Activated CD8-positive, alpha-beta memory T cell treated with anti-CD3 and anti-CD28 coated beads for 4 hours (primary cell): ENCODE data around the gene USP24.
A peak's percentile ranks its signal among the peaks of the same experiment; 100 is the strongest.

Experiments
- DNase-seq, 2 donors: peaks; one replicate each; pipeline ENCODE4 v3.0.0-alpha.2; 2020; ENCODE audit warnings: low read depth in 2 of 2

USP24 gene, protein sequence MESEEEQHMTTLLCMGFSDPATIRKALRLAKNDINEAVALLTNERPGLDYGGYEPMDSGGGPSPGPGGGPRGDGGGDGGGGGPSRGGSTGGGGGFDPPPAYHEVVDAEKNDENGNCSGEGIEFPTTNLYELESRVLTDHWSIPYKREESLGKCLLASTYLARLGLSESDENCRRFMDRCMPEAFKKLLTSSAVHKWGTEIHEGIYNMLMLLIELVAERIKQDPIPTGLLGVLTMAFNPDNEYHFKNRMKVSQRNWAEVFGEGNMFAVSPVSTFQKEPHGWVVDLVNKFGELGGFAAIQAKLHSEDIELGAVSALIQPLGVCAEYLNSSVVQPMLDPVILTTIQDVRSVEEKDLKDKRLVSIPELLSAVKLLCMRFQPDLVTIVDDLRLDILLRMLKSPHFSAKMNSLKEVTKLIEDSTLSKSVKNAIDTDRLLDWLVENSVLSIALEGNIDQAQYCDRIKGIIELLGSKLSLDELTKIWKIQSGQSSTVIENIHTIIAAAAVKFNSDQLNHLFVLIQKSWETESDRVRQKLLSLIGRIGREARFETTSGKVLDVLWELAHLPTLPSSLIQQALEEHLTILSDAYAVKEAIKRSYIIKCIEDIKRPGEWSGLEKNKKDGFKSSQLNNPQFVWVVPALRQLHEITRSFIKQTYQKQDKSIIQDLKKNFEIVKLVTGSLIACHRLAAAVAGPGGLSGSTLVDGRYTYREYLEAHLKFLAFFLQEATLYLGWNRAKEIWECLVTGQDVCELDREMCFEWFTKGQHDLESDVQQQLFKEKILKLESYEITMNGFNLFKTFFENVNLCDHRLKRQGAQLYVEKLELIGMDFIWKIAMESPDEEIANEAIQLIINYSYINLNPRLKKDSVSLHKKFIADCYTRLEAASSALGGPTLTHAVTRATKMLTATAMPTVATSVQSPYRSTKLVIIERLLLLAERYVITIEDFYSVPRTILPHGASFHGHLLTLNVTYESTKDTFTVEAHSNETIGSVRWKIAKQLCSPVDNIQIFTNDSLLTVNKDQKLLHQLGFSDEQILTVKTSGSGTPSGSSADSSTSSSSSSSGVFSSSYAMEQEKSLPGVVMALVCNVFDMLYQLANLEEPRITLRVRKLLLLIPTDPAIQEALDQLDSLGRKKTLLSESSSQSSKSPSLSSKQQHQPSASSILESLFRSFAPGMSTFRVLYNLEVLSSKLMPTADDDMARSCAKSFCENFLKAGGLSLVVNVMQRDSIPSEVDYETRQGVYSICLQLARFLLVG (N-terminal part only)

DNA sequence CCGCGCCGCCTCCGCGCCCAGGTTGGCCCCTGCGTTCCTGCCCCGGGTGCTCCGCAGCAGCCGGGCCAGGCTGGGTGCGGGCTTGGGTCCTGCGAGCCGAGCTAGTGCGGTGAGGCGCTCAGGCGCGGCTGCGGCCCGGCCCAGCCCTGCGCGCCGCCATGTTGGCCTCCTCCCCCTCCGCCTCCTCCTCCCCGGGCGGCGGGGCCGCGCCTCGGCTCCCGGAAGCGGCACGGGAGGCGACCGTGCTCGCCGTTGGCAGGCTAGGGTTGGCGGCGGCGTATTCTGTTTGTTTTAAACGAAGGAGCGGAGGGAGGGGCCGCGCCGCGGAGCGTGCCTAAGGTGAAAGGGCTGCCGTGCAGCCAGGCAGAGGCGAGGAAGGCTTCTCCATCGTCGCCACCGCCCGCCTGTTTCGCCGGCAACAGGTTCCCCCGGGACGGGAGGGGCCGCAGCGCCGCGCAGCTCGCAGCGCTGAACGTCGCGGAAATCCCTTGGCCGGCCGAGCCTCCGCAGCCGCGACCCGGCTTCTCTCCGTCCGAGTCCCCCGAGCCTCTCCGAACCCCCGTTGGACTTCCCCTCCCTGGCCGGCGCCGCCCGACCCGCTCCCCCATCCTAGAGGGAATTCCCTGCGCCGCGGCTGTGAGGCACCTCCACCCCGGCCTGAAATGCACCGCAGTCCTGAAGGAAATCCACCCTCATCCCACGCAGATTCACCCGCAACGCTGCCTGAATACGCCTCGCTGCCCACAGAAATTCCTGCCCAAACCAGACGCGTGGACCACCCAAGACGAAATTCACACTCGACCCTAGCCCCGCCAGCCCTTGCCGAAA lies at the start of gene USP24:
Gene USP24 (minus strand): TSS at position 171 of the 828 bp plus-strand sequence. CDS start 251 bp downstream, outside the sequence.
- DNase-seq = peak; percentile 57 to 62

DNA sequence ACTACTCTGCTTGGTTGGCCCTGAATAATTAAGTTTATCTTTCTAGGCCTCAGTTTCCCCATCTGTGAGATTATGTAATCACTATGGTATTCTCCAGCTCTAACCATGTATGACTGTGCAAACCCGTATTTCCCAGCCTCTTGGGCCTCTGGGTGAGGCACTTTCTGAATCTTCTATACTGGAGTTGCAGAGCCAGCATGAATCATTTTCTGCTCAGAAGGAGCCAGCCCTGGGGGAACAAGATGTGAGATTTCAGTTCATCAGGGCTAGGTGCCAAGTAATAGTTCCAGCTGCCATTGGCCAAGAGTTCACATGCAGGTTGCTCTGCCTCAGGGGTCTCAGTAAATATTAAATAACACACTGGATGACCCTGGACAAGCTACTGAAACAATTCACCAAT lies 47.7 kb upstream of the USP24 start:
- DNase-seq = no peak

DNA sequence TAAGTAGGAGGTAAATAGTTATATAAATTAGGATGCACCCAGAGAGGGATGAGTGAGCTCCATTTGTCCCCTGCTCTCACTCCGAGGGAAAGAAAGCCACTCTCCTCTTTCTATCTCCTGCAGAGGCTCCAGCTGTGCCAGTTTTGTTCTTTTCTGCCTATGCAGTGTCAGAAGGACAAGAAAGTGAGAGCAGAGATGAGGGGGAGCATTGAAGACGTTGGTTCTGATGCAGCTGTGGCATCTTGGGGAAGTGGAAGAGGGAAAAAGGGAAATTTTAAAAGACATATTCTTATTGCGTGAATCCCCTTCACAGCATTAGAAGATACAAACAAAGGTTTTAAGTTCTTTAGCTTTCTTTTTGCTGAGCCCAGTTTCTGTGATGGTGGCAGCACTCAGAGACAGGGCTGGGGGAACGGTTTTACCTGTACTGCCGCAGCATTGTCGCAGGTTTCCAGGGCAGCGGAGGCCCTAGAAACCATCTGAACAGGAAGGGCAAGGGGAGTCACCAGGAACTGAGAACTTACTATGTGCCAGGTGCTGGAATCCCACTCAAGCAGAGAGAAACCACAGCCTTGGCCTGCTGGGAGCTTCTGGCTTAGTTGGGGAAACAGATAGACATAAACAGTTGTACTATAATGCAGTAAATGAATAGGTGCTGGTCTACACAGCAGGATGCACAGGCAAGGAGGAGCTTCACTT lies 44.9 kb upstream of the USP24 start:
- DNase-seq = no peak

DNA sequence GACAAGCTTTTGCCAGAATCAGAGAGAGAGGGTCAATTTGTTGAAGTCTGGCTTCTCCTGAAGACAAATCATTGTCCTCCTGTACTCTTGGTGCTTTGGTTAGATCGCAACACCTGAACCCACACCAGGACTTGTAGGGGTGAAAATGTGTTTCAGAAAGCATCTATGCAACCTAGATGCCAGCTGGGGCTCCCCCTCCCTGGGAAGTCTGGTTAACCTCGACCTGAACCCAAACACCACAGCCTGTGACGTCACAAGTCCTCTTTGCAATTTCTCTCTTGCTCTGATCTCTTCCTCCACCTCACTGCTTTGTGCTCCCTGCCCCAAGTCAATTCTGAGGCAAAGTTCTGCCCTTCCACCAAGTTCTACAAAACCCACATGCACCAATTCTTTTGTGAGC lies 42.8 kb upstream of the USP24 start:
- peak; percentile 27 to 31 for DNase-seq

DNA sequence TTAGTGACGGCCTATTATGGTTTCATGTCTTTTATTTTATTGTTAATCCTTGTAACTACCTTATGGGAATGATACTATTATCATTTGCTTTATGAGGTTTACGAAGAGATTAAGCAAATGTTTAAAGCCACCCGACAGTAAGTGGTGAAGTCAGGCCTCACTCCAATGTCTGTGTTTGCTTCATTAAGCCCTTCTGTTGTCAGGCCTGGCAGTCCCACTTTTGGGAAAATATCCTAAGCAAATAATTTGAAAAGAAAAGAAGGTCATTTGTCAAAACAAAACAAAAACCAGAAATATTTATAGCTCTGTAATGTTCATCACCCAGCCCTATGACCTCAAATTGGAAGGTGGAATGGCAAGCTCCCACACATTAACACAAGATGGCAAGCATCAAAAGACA lies 40.7 kb upstream of the USP24 start:
- DNase-seq = no peak

GRCh38 chr1:55252942-55253589 lies 37.9 kb upstream of the USP24 start:
- DNase-seq = no peak

- DNase-seq = no peak
Measured at GRCh38 chr1:55250399-55251075, 35.4 kb upstream of the USP24 start.

- no peak for DNase-seq
Measured at GRCh38 chr1:55249646-55250398, 34.7 kb upstream of the USP24 start.

GRCh38 chr1:55246896-55247295 lies 31.7 kb upstream of the USP24 start:
- no peak for DNase-seq

DNA sequence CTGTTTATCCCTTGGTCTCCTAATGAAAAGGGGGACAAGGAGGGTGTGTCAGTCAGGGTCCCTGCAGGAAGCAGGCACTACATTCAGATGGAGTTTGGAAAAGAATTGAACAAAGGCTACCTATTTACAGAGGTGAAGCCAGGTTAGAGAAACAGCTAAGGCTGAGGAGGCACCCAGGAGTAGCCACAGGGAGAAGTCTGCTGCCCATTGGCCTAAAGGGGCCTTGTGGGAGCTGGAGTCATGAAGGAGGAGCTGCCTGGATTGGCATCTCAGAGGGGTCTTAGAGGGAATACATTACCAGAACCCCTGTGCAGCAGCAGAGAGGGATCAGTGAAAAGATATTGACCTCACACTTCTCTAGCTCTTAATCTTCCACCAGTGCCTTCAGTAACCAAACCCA lies 31.2 kb upstream of the USP24 start:
- no peak for DNase-seq

DNA sequence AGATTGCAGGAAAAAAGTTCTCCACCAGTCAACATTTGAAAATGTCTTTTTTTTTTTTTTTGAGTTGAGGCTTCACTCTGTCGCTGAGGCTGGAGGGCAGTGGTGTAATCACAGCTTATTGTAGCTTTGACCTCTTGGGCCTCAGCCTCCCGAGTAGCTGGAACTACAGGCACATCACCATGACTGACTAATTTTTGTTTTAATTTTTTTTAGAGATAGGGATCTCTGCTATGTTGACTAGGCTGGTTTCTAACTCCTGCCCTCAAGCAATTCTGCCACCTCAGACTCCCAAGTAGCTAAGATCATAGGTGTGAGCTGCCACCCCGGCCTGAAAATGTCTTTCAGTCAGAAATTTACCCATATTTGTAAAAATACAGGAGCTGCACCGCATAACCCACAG lies 30.6 kb upstream of the USP24 start:
- DNase-seq = no peak

- DNase-seq = no peak
Measured at GRCh38 chr1:55244476-55245099, 29.4 kb upstream of the USP24 start.

GRCh38 chr1:55243655-55244054 lies 28.5 kb upstream of the USP24 start:
- DNase-seq = no peak

- DNase-seq = no peak
Measured at GRCh38 chr1:55239548-55239947, 24.4 kb upstream of the USP24 start.

GRCh38 chr1:55235722-55236121 lies 20.6 kb upstream of the USP24 start:
- no peak for DNase-seq

DNA sequence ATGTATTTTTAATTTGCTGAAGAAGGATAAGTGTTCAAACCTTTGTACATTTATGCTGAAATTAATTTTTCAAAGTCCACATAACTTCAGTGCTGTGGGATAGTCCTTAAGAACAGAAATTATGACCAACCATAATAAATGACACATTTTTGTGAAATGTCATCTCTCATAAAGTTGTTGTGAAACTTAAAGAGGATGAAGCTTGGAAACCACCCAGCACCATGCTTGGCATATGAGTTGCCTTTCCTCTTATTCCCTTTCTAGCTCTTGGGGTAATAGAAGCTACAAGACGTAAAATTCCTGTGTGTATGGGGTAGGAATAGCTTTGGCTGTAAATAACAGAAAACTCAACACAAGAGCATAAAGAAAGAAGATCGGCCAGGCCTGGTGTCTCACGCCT lies 18.9 kb upstream of the USP24 start:
- DNase-seq = no peak

DNA sequence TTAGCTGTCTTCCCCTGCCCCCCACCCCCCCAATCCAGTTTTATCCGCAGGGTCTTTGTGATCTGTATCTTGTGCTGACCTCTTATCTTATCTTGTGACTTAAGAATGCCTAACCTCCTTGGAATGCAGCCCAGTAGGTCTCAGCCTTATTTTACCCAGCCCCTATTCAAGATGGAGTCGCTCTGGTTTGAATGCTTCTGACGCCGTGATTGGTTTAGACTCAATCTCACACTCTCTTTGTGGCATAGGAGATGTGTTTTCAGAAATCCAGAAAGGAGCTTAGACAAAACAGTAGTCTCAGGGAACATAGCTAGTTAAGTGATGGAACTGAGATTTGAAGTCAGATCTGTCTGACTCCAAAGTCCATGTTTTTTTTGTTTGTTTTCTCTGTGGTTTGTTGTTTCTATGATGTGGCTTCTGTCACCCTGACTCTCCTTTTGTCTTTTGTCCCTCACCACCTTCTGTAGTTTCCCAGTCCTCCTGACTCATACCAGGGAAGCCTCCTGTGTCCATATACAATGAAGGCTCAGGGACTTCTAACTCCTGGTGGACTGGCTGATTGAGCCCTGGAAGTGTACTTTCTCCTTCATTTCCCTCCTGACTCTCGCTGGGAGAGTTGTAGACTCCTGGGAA lies 18.1 kb upstream of the USP24 start:
- DNase-seq = no peak
